NT2/D1 (cell line): ENCODE results near the gene AGAP1.

Source experiments
- SUZ12 ChIP-seq: IDR thresholded peaks from 2 replicates; pipeline ENCODE4 v1.6.1; 2011; ENCODE audit not compliant: insufficient read length, insufficient read depth; ENCODE audit errors: extremely low read depth
- ZNF274 ChIP-seq: IDR thresholded peaks from 2 replicates; pipeline ENCODE4 v1.6.1; 2011; ENCODE audit warnings: mild to moderate bottlenecking, low read depth, low read length

GRCh38 chr2:235984552-235984951, 490.7 kb downstream of the AGAP1 start:
- TF ChIP-seq ZNF274 (no peak), SUZ12 (no peak)
